K562 (cell line): Measurements from ENCODE around the gene TFCP2. TPM values are rescaled to one million over a fixed set of nuclear protein-coding genes. Genes with fewer than 3 reads are reported as not detected.

Experiments
- ATAC-seq: fragments of 200-7000 bp; cut with Tn5 transposase; 3 replicates; pipeline ENCODE4 v1.9.1; 2020; ENCODE audit warnings: moderate library complexity
- BruUV-seq: library from RNA; stranded (reverse); fragments of 400-500 nt; replicated peaks from 2 replicates; lab custom pipeline; 2021; lab: Mats Ljungman, UMichigan
- CTCF ChIA-PET: fragments of 300-600 bp; formaldehyde crosslinking; extraction: SDS; loops from one replicate; lab custom pipeline; 2021; ENCODE audit warnings: low intra/inter-chr PET ratio; lab: Yijun Ruan, JAX
- POLR2A ChIA-PET: fragments of 300-600, 350-650 bp; sonication (Branson Sonifier 250); formaldehyde crosslinking; extraction: SDS; loops from one replicate; lab custom pipeline; 2021; ENCODE audit warnings: antibody characterized with exemption, inconsistent platforms; lab: Yijun Ruan, JAX
- DNase-seq, 4 experiments: peaks; one replicate each; pipeline versions ENCODE4 v3.0.0 to v3.0.0-alpha.2; 2011 to 2018; ENCODE audit warnings: low spot score in 3 of 4, mixed read lengths in 3 of 4; ENCODE audit errors: extremely low read depth in 1 of 4
- FAIRE-seq: peaks from 2 replicates; lab custom pipeline; 2011; peaks lifted over from hg19 to GRCh38; lab: Jason Lieb, UNC
- H2AFZ ChIP-seq: 2 replicates; pipeline ENCODE4 v1.6.0; 2011; ENCODE audit warnings: low read depth, low read length, control low read depth, inconsistent platforms
- H3K27ac ChIP-seq: fragments of 200-600 bp; 3 replicates; pipeline ENCODE4 v1.8.0; 2011; ENCODE audit warnings: low read depth, mild to moderate bottlenecking, control low read depth, inconsistent platforms, low read length, moderate library complexity, mixed read lengths; ENCODE audit errors: extremely low read depth
- H3K27me3 ChIP-seq, 2 experiments: fragments of 300-600 bp in 1 of 2; 2 replicates in 1 of 2; 3 replicates in 1 of 2; pipeline versions ENCODE4 v1.6.0 to v1.8.0; 2011; ENCODE audit warnings: inconsistent platforms in 2 of 2, low read length in 2 of 2, mild to moderate bottlenecking in 1 of 2, mixed read lengths in 1 of 2, moderate library complexity in 1 of 2; ENCODE audit not compliant: control insufficient read depth in 2 of 2, insufficient read depth in 2 of 2
- H3K36me3 ChIP-seq: fragments of 300-600 bp; 3 replicates; pipeline ENCODE4 v1.8.0; 2011; ENCODE audit warnings: mild to moderate bottlenecking, low read length, inconsistent platforms; ENCODE audit not compliant: control insufficient read depth, insufficient read depth
- H3K4me1 ChIP-seq, 2 experiments: fragments of 200-600 bp in 1 of 2; replicated peaks in 1 of 2; 2 replicates in 1 of 2; 3 replicates in 1 of 2; pipeline versions ENCODE4 v1.5.1 to v1.8.0; 2011; ENCODE audit warnings: inconsistent platforms in 2 of 2, low read length in 2 of 2, mild to moderate bottlenecking in 1 of 2, mixed read lengths in 1 of 2, moderate library complexity in 1 of 2; ENCODE audit not compliant: control insufficient read depth in 2 of 2, insufficient read depth in 2 of 2
- H3K4me2 ChIP-seq: 2 replicates; pipeline ENCODE4 v1.6.1; 2011; ENCODE audit warnings: low read length, control low read depth, inconsistent platforms, mixed read lengths; ENCODE audit not compliant: insufficient read depth
- H3K4me3 ChIP-seq: fragments of 200-600 bp; sonication (generic), shearing (Covaris generic); 2 replicates; pipeline ENCODE4 v1.5.1; 2016; ENCODE audit warnings: control low read depth, inconsistent platforms
- H3K79me2 ChIP-seq: fragments of 200-600 bp; 3 replicates; pipeline ENCODE4 v1.8.0; 2011; ENCODE audit warnings: low read length, inconsistent platforms; ENCODE audit not compliant: control insufficient read depth, insufficient read depth
- H3K9ac ChIP-seq, 2 experiments: 2 replicates each; pipeline versions ENCODE4 v1.6.0 to v1.6.1; 2011; ENCODE audit warnings: low read depth in 2 of 2, low read length in 2 of 2, control low read depth in 1 of 2, inconsistent platforms in 1 of 2, mild to moderate bottlenecking in 1 of 2, mixed read lengths in 1 of 2; ENCODE audit not compliant: insufficient read depth in 1 of 2
- H3K9me1 ChIP-seq: one replicate; pipeline ENCODE4 v1.6.0; 2011; ENCODE audit warnings: inconsistent platforms, mild to moderate bottlenecking, low read length, moderate library complexity; ENCODE audit not compliant: control insufficient read depth, insufficient read depth
- H3K9me3 ChIP-seq: replicated peaks from 2 replicates; pipeline ENCODE4 v1.5.1; 2011; ENCODE audit warnings: low read depth, low read length, inconsistent platforms; ENCODE audit not compliant: control insufficient read depth, insufficient read depth
- H4K20me1 ChIP-seq: replicated peaks from 2 replicates; pipeline ENCODE4 v1.6.1; 2011; ENCODE audit warnings: low read length, inconsistent platforms, mixed read lengths; ENCODE audit not compliant: control insufficient read depth, insufficient read depth
- GTF2E2 ChIP-seq: fragments of 200-800 bp; sonication (Bioruptor generic); IDR thresholded peaks from 2 replicates; pipeline ENCODE4 v1.6.1; 2016; ENCODE audit warnings: missing genetic modification characterization, missing compliant biosample characterization
- IRF2 ChIP-seq: sonication (generic); formaldehyde crosslinking; IDR thresholded peaks from 2 replicates; pipeline ENCODE4 v1.8.1; 2022; ENCODE audit warnings: mild to moderate bottlenecking, missing genetic modification reagents
- RBM14 ChIP-seq: fragments of 200-400 bp; formaldehyde crosslinking; IDR thresholded peaks from 2 replicates; pipeline ENCODE4 v1.6.1; 2018; ENCODE audit warnings: low read depth, mild to moderate bottlenecking, low read length, moderate library complexity, borderline replicate concordance; ENCODE audit not compliant: insufficient read depth
- RFX1 ChIP-seq: fragments of 450-650 bp; IDR thresholded peaks from 2 replicates; pipeline ENCODE4 v1.6.1; 2016; ENCODE audit warnings: mild to moderate bottlenecking, moderate library complexity
- TRIM28 ChIP-seq: fragments of 450-650 bp; IDR thresholded peaks from 2 replicates; pipeline ENCODE4 v1.6.1; 2017
- ZNF79 ChIP-seq: fragments of 250-450 bp; sonication (Bioruptor Pico); IDR thresholded peaks from 2 replicates; pipeline ENCODE4 v1.4.0; 2020; ENCODE audit warnings: low read depth, mild to moderate bottlenecking, moderate library complexity
- WGBS: fragments of 100-300 bp; shearing (Covaris generic); methylation state at CpG from one replicate; pipeline ENCODE4 v1.1.6; 2016; ENCODE audit warnings: low coverage, mixed read lengths; ENCODE audit not compliant: insufficient coverage; ENCODE audit errors: missing lambda C conversion rate; 5-methylcytosine and 5-hydroxymethylcytosine counted together
- in situ Hi-C: fragments of 300-500 bp; cut with MboI; formaldehyde crosslinking; loops from 4 replicates; pipeline ENCODE4 v1.15.0; 2018; ENCODE audit warnings: inconsistent platforms, mixed read lengths
- intact Hi-C: fragments of 100-400 bp; cut with micrococcal nuclease; formaldehyde crosslinking; loops from 2 replicates; pipeline ENCODE4 v1.14.2; 2022
- polyA plus RNA-seq, 8 experiments: library from polyadenylated mRNA; depleted of rRNA in 4 of 8; stranded (reverse) in 5 of 8; unstranded in 3 of 8; fragments of >200 nt; fragmentation: Nextera tagmentation in 2 of 8; fragmentation: Illumina TruSeq in 1 of 8; extraction: Ambion mirVana in 2 of 8; extraction: Trizol in 1 of 8; gene quantifications; 2 replicates each; pipeline versions ENCODE4 v1.2.1 to v1.2.3, GENCODE V29; 2011 to 2014; ENCODE audit warnings: inconsistent platforms in 1 of 8, missing spikeins in 1 of 8
- total RNA-seq, 7 experiments: library from RNA; depleted of rRNA in 6 of 7; stranded (reverse); fragments of >200 nt in 6 of 7; fragmentation: Illumina TruSeq in 2 of 7; extraction: Trizol in 2 of 7; gene quantifications; 2 replicates each; pipeline versions ENCODE4 v1.2.1 to v1.2.3, GENCODE V29; 2011 to 2021; ENCODE audit warnings: low replicate concordance in 1 of 7
- TF ChIP-seq, protein P1 (sequence below): fragments of 450-650 bp; IDR thresholded peaks from 2 replicates; pipeline ENCODE4 v1.6.1; 2016; ENCODE audit warnings: mild to moderate bottlenecking, moderate library complexity
- TF ChIP-seq, protein P2 (sequence below), 2 experiments: IDR thresholded peaks; 2 replicates each; pipeline ENCODE4 v1.6.1; 2011; ENCODE audit warnings: borderline replicate concordance in 1 of 2, control low read depth in 1 of 2, low read depth in 1 of 2, low read length in 1 of 2, mild to moderate bottlenecking in 1 of 2, mixed read lengths in 1 of 2, moderate library complexity in 1 of 2; ENCODE audit not compliant: insufficient read depth in 1 of 2, insufficient read length in 1 of 2, poor library complexity in 1 of 2, severe bottlenecking in 1 of 2; ENCODE audit errors: extremely low read depth in 1 of 2

Gene TFCP2
- total and polyA plus RNA-seq, 9 of the 15 experiments (the other 6 are each of a cell fraction or from before 2014, with no cell fraction given) = 8.0 to 38.9 (median 19.3) TPM

- Histone ChIP-seq H3K27ac (no peak overlapping the region), H3K36me3 (peaks cover 8% of the 10 kb centered on the region; the same call in 1 of the 3 replicates), H3K9me1 (no peaks in the 10 kb centered on the region), H3K4me1 (peaks cover 10 to 12% of the 10 kb centered on the region in 2 experiments; a peak in 3 of 5 replicates), H3K4me3 (no peak overlapping the region), H3K79me2 (peaks cover 21% of the 10 kb centered on the region), H4K20me1 (0 out of 2 replicates have a peak, but pooled peaks cover 8% of the 10 kb centered on the region), H3K4me2 (no peak overlapping the region), H3K9me3 (no peaks in the 10 kb centered on the region), H3K9ac (no peak overlapping the region), H2AFZ (no peak overlapping the region), H3K27me3 (no peaks in the 10 kb centered on the region)
- ChIA-PET POLR2A (interaction anchor here (1.4 kb wide), 1 partner anchor 9 kb away, joined by 3 read pairs; no protein-coding TSS in a partner anchor), CTCF (no interaction called here)
- ATAC-seq (no peak), FAIRE-seq (no peak), DNase-seq (no peak)
- intact Hi-C loops = no loop called here
- BruUV-seq = no TSS peak
- 38% methylated on average over 5 of the region's 5 CpGs for WGBS
- in situ Hi-C loops = no loop called here
- TF ChIP-seq TRIM28 (no peak), RBM14 (no peak), ZNF79 (no peak), IRF2 (CRISPR knock-in tag) (no peak), GTF2E2 (no peak), RFX1 (no peak)
- TF ChIP-seq, protein P1, sequence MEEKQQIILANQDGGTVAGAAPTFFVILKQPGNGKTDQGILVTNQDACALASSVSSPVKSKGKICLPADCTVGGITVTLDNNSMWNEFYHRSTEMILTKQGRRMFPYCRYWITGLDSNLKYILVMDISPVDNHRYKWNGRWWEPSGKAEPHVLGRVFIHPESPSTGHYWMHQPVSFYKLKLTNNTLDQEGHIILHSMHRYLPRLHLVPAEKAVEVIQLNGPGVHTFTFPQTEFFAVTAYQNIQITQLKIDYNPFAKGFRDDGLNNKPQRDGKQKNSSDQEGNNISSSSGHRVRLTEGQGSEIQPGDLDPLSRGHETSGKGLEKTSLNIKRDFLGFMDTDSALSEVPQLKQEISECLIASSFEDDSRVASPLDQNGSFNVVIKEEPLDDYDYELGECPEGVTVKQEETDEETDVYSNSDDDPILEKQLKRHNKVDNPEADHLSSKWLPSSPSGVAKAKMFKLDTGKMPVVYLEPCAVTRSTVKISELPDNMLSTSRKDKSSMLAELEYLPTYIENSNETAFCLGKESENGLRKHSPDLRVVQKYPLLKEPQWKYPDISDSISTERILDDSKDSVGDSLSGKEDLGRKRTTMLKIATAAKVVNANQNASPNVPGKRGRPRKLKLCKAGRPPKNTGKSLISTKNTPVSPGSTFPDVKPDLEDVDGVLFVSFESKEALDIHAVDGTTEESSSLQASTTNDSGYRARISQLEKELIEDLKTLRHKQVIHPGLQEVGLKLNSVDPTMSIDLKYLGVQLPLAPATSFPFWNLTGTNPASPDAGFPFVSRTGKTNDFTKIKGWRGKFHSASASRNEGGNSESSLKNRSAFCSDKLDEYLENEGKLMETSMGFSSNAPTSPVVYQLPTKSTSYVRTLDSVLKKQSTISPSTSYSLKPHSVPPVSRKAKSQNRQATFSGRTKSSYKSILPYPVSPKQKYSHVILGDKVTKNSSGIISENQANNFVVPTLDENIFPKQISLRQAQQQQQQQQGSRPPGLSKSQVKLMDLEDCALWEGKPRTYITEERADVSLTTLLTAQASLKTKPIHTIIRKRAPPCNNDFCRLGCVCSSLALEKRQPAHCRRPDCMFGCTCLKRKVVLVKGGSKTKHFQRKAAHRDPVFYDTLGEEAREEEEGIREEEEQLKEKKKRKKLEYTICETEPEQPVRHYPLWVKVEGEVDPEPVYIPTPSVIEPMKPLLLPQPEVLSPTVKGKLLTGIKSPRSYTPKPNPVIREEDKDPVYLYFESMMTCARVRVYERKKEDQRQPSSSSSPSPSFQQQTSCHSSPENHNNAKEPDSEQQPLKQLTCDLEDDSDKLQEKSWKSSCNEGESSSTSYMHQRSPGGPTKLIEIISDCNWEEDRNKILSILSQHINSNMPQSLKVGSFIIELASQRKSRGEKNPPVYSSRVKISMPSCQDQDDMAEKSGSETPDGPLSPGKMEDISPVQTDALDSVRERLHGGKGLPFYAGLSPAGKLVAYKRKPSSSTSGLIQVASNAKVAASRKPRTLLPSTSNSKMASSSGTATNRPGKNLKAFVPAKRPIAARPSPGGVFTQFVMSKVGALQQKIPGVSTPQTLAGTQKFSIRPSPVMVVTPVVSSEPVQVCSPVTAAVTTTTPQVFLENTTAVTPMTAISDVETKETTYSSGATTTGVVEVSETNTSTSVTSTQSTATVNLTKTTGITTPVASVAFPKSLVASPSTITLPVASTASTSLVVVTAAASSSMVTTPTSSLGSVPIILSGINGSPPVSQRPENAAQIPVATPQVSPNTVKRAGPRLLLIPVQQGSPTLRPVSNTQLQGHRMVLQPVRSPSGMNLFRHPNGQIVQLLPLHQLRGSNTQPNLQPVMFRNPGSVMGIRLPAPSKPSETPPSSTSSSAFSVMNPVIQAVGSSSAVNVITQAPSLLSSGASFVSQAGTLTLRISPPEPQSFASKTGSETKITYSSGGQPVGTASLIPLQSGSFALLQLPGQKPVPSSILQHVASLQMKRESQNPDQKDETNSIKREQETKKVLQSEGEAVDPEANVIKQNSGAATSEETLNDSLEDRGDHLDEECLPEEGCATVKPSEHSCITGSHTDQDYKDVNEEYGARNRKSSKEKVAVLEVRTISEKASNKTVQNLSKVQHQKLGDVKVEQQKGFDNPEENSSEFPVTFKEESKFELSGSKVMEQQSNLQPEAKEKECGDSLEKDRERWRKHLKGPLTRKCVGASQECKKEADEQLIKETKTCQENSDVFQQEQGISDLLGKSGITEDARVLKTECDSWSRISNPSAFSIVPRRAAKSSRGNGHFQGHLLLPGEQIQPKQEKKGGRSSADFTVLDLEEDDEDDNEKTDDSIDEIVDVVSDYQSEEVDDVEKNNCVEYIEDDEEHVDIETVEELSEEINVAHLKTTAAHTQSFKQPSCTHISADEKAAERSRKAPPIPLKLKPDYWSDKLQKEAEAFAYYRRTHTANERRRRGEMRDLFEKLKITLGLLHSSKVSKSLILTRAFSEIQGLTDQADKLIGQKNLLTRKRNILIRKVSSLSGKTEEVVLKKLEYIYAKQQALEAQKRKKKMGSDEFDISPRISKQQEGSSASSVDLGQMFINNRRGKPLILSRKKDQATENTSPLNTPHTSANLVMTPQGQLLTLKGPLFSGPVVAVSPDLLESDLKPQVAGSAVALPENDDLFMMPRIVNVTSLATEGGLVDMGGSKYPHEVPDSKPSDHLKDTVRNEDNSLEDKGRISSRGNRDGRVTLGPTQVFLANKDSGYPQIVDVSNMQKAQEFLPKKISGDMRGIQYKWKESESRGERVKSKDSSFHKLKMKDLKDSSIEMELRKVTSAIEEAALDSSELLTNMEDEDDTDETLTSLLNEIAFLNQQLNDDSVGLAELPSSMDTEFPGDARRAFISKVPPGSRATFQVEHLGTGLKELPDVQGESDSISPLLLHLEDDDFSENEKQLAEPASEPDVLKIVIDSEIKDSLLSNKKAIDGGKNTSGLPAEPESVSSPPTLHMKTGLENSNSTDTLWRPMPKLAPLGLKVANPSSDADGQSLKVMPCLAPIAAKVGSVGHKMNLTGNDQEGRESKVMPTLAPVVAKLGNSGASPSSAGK = no peak
- TF ChIP-seq, protein P2, sequence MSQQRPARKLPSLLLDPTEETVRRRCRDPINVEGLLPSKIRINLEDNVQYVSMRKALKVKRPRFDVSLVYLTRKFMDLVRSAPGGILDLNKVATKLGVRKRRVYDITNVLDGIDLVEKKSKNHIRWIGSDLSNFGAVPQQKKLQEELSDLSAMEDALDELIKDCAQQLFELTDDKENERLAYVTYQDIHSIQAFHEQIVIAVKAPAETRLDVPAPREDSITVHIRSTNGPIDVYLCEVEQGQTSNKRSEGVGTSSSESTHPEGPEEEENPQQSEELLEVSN (IDR thresholded peaks at IDR 0.05; ENCODE audit: borderline replicate concordance in 1 of 2, extremely low read depth in 1 of 2, insufficient read depth in 1 of 2, insufficient read length in 1 of 2, low read depth in 1 of 2, low read length in 1 of 2, poor library complexity in 1 of 2, severe bottlenecking in 1 of 2) = no peak
These were observed 95.0 kb downstream of the TFCP2 start for GRCh38 chr12:51077930-51078329.
